BE2C (cell line): ENCODE measurements around the gene MAN1C1.

Source experiments
- DNase-seq: peaks from one replicate; pipeline ENCODE4 v3.0.0-alpha.2; 2020
- H3K27me3 ChIP-seq: fragments of 250-450 bp; sonication (Bioruptor Pico); 2 replicates; pipeline ENCODE4 v1.5.1; 2020; ENCODE audit warnings: mild to moderate bottlenecking
- H3K36me3 ChIP-seq: fragments of 250-450 bp; sonication (Bioruptor Pico); 2 replicates; pipeline ENCODE4 v1.5.1; 2020; ENCODE audit warnings: mild to moderate bottlenecking
- H3K4me1 ChIP-seq: fragments of 250-450 bp; sonication (Bioruptor Pico); 2 replicates; pipeline ENCODE4 v1.5.1; 2020
- H3K4me3 ChIP-seq: 2 replicates; pipeline ENCODE4 v1.5.1; 2011; ENCODE audit warnings: low read depth, low read length
- H3K9me3 ChIP-seq: fragments of 250-450 bp; sonication (Bioruptor Pico); 2 replicates; pipeline ENCODE4 v1.5.1; 2020
- CTCF ChIP-seq: IDR thresholded peaks from 2 replicates; pipeline ENCODE4 v1.5.1; 2012; ENCODE audit warnings: mild to moderate bottlenecking, low read depth, low read length

MAN1C1 gene

GRCh38 chr1:25746299-25747045 is 129.9 kb downstream of the MAN1C1 start:
- DNase-seq = no peak
- TF ChIP-seq CTCF = no peak
- Histone ChIP-seq H3K9me3 (no peaks in the 10 kb centered on the region), H3K27me3 (no peaks in the 10 kb centered on the region), H3K4me3 (no peak overlapping the region), H3K4me1 (peaks cover 9% of the 10 kb centered on the region; the same call in 1 of the 2 replicates), H3K36me3 (no peaks in the 10 kb centered on the region)

GRCh38 chr1:25747046-25747719 is 130.6 kb downstream of the MAN1C1 start:
- Histone ChIP-seq H3K4me3 (no peak overlapping the region), H3K4me1 (peaks cover 9% of the 10 kb centered on the region; the same call in 1 of the 2 replicates), H3K27me3 (no peaks in the 10 kb centered on the region), H3K36me3 (no peaks in the 10 kb centered on the region), H3K9me3 (no peaks in the 10 kb centered on the region)
- no peak for TF ChIP-seq CTCF
- DNase-seq = no peak

DNA sequence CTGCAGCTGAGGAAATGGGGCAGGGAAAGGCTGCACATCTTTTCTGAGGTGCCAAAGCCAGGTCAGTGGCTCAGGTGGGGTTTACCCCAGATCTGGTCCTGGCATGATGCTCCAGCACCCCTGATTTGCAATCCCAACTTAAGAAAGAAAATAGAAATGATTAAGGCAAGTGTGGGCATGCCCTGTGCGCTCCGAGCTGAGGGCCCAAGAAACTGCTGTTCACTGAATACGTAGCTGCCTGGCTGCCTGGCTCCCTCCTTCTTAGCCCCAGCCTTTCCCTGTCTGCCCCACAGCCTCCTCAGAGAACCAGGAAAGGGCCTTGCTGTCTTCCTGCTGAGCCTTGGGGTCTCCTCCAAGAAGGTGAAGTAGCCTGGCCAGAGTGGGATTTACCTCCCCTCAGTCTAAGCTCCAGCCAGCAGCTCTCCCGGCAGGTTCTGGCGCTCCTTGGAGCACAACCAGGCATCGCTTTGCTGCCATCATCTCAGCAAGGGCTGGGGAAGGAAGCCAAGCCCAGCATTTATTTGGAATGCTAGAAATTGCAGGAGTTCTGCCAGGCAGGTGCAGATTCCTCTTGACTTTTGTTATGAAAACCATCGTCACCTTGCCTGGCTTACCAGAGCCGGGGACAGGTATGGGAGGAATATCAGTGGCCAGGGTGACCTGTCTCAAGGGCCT is 132.1 kb downstream of the MAN1C1 start:
- no peaks in the 10 kb centered on the region for H3K27me3 ChIP-seq
- H3K4me3 ChIP-seq = no peak overlapping the region
- DNase-seq = no peak
- H3K4me1 ChIP-seq = peaks cover 4% of the 10 kb centered on the region; the same call in 1 of the 2 replicates
- H3K9me3 ChIP-seq = no peaks in the 10 kb centered on the region
- H3K36me3 ChIP-seq = no peaks in the 10 kb centered on the region
- TF ChIP-seq CTCF = no peak

DNA sequence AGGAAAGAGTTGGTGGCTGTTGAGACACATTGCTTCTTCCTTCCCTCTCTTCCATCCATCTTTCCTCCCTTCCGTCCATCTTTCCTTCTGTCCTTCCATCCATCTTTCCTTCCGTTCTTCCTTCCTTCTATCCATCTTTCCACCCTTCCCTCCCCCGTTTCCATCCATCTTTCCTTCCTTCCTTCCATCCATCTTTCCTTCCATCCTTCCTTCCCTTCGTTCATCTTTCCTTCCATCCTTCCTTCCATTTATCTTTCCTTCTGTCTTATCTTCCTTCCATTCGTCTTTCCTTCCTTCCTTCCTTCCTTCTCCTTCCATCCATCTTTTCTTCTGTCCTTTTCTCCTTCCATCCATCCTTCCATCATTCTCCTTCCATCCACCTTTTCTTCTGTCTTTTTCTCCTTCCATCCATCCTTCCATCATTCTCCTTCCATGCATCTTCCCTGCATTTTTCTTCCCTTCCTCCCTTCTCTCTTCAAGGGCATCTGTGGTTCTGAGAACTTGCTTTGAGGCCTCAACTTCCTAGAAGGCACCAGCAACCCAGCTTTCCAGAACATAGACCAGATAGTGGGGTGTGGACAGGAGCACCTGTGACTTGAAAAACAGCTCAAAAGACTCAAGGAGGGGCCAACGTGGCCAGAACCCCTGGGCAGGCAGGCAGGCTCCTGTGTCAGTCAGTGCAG is 134.5 kb downstream of the MAN1C1 start:
- Histone ChIP-seq H3K36me3 (no peaks in the 10 kb centered on the region), H3K27me3 (no peaks in the 10 kb centered on the region), H3K9me3 (no peaks in the 10 kb centered on the region), H3K4me3 (no peak overlapping the region), H3K4me1 (no peaks in the 10 kb centered on the region)
- DNase-seq = no peak
- TF ChIP-seq CTCF = no peak

DNA sequence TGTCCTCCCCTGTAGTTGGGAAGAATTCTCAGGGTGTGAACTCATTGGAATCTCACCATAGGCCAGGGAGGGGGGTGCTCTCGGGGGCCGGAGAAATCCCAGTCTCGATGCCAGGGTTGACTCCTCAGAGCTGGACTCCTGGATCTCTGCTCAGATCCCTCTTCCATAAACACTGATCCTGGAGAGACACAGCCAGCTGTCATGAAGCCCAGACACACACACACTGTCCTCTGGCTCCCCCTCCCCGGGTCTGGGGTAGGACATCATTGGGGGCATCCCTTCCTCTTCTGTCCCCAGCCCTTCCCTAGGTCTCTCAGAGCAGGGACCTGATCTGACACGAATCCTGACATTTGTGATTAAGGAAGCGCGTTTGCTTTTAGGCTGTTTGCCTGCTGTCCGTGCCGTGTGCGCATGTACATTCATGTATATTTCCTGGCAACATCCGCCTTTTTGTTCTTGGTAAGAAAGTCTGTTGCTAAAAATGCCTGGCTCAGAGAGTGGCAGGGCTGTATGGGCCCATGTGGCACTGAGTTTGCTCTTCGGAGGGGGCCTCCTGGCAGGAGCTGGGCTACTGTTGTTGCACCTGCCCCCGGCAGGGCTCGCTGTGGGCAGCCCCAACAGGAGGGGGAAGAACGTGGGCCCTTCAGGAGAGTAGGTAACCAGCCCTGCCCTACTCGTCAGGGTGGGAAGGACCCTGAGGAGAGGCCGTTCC is 138.0 kb downstream of the MAN1C1 start:
- no peak for DNase-seq

More for the DNA sequence above, 138.0 kb downstream of the MAN1C1 start:
- Histone ChIP-seq H3K9me3 (no peaks in the 10 kb centered on the region), H3K4me3 (no peak overlapping the region), H3K27me3 (no peaks in the 10 kb centered on the region), H3K36me3 (no peaks in the 10 kb centered on the region), H3K4me1 (no peaks in the 10 kb centered on the region)
- TF ChIP-seq CTCF = 0 out of 2 replicates have a peak, but pooled peaks have one; percentile 13
